Measurements from ENCODE around the gene CARM1. TPM values are rescaled to one million over a fixed set of nuclear protein-coding genes. Genes with fewer than 3 reads are reported as not detected.

The CARM1 gene
- total and polyA plus RNA-seq, 2 donors: 19.1 to 55.7 TPM

DNA sequence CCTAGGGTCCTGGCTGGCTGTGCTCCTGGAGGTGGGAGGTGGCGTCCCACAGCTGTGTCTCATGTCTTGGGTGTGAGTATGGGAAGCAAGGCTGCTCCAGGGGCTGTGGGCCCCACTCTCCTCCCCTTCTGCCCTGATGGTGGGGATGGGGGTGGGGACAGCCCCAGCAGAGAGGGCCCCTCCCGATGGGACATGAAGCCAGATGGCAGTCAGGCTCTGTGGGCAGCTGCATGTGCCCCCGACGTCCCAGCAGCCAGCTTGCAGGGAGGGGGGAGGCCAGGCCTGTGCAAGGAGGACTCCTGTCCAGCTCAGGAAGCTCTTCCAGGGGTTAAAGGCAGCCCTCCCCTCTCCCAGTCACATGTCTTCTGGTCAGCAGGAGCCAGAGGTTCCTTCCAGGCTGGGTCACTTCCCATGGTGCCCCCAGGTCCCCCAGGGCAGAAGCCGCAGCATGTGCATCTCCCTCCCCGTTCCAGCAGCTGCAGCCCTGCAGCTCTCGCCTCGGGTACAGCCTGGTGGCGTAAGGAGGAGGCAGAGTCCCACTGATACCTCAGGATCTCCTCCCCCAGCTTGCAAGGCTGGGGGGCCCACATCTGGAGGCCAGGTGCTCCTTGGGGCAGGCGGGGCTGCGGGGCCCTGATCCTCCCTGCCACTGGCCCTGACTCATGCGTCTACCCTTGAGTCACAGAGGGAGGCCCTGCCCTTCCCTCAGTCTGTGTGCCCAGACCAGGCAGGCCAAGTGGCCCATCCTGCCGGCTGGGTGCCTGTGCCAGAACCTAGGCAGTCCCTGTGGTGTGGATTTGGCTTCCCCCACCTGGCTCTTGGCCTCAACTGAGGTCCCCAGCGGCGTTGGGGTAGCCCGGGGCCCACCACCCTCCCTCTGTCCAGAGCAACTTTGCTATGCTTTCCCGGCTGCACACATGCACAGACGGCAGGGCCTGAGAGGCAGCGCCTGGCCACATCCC is 44.1 kb downstream of the CARM1 start:
- WGBS: 81% methylated on average over 19 of the region's 19 CpGs
- no peak for DNase-seq (ENCODE audit: extremely low spot score)
- H3K4me1 ChIP-seq (ENCODE audit: insufficient read depth): no peaks in the 10 kb centered on the region
- peaks cover 3% of the 10 kb centered on the region for H3K36me3 ChIP-seq (ENCODE audit: insufficient read depth)
- no peak overlapping the region for H3K27ac ChIP-seq (ENCODE audit: low read depth)
- H3K4me3 ChIP-seq (ENCODE audit: low read depth, low read length): no peak overlapping the region

DNA sequence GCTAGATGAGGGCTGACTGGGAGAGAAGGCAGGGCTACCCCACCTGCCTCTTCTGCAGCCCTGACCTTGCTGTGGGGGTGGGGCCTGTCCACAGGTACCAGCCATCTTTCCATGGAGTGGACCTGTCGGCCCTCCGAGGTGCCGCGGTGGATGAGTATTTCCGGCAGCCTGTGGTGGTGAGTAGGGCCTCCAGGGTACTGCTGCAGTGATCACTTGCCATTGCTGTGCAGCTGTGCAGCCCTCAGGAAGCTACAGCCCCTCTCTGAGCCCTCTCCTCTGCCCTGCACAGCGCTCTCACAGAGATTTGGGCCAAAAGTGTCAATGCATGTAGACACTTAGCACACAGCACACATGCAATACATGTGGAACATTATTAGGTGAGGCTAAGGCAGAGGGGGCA is 45.2 kb downstream of the CARM1 start:
- 95% methylated on average over 6 of the region's 6 CpGs for WGBS
- Histone ChIP-seq H3K4me1 (ENCODE audit: insufficient read depth) (no peaks in the 10 kb centered on the region), H3K36me3 (ENCODE audit: insufficient read depth) (peaks cover 3% of the 10 kb centered on the region), H3K4me3 (ENCODE audit: low read depth, low read length) (no peak overlapping the region), H3K27ac (ENCODE audit: low read depth) (no peak overlapping the region)
- no peak for DNase-seq (ENCODE audit: extremely low spot score)

DNA sequence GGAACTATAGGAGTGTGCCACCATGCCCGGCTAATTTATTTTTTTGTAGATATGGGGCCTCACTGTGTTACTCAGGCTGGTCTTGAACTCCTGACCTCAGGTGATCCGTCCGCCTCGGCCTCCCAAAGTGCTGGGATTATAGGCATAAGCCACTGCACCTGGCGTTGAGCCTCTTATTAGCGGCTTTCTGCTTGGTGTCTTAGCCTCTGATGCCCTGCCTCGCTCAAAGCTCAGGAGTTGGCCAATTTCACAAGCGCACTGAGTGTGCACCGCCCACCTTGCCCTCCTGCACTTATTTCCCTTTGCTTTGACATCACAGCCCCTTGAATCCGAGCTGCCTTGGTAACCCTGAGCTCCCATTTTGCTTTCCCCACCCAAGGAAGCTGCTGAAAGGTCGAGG is 47.0 kb downstream of the CARM1 start:
- Histone ChIP-seq H3K4me3 (ENCODE audit: low read depth, low read length) (no peak overlapping the region), H3K36me3 (ENCODE audit: insufficient read depth) (peaks cover 6% of the 10 kb centered on the region), H3K4me1 (ENCODE audit: insufficient read depth) (no peaks in the 10 kb centered on the region), H3K27ac (ENCODE audit: low read depth) (no peak overlapping the region)
- 90% methylated on average over 11 of the region's 11 CpGs for WGBS
- DNase-seq (ENCODE audit: extremely low spot score): no peak

DNA sequence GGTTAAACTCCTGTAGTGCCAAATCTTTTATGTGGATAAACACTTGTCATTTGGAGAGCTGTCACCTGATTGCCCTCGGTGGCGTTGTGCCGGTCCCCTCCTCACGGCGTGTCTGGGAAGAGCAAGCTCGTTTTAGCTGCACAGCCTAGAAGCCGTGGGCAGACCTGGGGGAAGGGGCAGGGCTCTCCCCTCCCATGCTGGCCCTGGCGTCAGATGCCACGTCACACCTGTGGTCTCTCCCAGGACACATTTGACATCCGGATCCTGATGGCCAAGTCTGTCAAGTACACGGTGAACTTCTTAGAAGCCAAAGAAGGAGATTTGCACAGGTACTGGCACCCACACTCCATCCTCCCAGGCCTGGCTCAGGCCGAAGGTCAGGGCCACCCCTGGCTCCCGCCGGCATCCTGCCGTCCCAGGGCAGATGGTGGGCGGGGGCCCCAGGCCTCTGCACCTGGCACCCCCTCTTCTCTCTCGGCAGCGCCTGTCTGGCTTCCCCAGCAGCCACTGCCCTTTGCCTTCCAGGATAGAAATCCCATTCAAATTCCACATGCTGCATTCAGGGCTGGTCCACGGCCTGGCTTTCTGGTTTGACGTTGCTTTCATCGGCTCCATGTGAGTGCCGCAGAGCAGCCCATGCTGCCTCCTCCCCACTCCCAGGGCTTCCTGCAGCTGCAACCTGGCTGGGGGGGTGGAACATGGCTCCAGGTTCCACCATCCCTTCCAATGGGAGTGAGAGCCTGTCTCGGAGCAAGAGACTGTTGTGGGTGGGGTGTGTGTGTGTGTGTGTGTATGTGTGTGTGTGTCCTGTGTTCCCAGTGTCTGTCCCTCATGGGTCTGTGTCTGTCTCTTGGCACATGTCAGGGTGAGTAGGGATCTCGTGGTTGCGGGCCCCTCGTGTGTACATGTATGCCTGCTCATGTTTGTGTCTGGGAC is 48.3 kb downstream of the CARM1 start:
- H3K4me3 ChIP-seq (ENCODE audit: low read depth, low read length): no peak overlapping the region
- 79% methylated on average over 26 of the region's 26 CpGs for WGBS
- H3K27ac ChIP-seq (ENCODE audit: low read depth): no peak overlapping the region
- DNase-seq (ENCODE audit: extremely low spot score): no peak
- peaks cover 6% of the 10 kb centered on the region for H3K36me3 ChIP-seq (ENCODE audit: insufficient read depth)
- H3K4me1 ChIP-seq (ENCODE audit: insufficient read depth): no peaks in the 10 kb centered on the region

DNA sequence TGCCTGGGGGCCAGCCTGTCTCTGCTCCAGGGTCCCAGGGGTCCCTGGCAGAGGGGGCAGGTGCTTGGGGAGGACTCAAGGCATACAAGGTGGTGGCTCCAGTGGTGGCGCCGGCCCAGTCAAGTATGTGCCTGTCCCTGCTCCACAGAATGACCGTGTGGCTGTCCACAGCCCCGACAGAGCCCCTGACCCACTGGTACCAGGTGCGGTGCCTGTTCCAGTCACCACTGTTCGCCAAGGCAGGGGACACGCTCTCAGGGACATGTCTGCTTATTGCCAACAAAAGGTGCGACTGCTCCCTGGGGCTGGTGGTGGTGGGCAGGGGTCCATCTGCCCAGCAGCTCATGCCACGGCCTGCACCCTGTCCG is 48.9 kb downstream of the CARM1 start:
- no peak for DNase-seq (ENCODE audit: extremely low spot score)
- no peak overlapping the region for H3K27ac ChIP-seq (ENCODE audit: low read depth)
- 89% methylated on average over 10 of the region's 10 CpGs for WGBS
- peaks cover 6% of the 10 kb centered on the region for H3K36me3 ChIP-seq (ENCODE audit: insufficient read depth)
- H3K4me3 ChIP-seq (ENCODE audit: low read depth, low read length): no peak overlapping the region
- H3K4me1 ChIP-seq (ENCODE audit: insufficient read depth): no peaks in the 10 kb centered on the region

DNA sequence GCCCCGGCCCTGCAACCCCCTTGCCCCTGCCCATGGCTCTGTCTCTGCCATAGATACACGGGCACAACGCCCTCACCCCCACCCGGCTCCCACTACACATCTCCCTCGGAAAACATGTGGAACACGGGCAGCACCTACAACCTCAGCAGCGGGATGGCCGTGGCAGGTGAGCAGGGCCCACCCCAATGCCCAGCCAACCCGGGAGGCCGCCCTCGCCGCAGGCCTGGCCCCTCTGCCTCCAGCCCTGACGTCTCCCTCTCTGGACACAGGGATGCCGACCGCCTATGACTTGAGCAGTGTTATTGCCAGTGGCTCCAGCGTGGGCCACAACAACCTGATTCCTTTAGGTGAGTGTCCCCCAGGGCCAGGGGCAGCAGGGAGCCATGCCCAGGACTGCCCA is 49.4 kb downstream of the CARM1 start:
- WGBS: 84% methylated on average over 16 of the region's 16 CpGs
- Histone ChIP-seq H3K4me1 (ENCODE audit: insufficient read depth) (no peaks in the 10 kb centered on the region), H3K4me3 (ENCODE audit: low read depth, low read length) (no peak overlapping the region), H3K36me3 (ENCODE audit: insufficient read depth) (peaks cover 6% of the 10 kb centered on the region), H3K27ac (ENCODE audit: low read depth) (no peak overlapping the region)
- no peak for DNase-seq (ENCODE audit: extremely low spot score)

GRCh38 chr19:10921199-10921909 is 50.0 kb downstream of the CARM1 start:
- 84% methylated on average over 43 of the region's 43 CpGs for WGBS
- no peak overlapping the region for H3K4me3 ChIP-seq (ENCODE audit: low read depth, low read length)
- DNase-seq (ENCODE audit: extremely low spot score): no peak
- no peak overlapping the region for H3K27ac ChIP-seq (ENCODE audit: low read depth)
- H3K36me3 ChIP-seq (ENCODE audit: insufficient read depth): peaks cover 6% of the 10 kb centered on the region
- H3K4me1 ChIP-seq (ENCODE audit: insufficient read depth): no peaks in the 10 kb centered on the region

DNA sequence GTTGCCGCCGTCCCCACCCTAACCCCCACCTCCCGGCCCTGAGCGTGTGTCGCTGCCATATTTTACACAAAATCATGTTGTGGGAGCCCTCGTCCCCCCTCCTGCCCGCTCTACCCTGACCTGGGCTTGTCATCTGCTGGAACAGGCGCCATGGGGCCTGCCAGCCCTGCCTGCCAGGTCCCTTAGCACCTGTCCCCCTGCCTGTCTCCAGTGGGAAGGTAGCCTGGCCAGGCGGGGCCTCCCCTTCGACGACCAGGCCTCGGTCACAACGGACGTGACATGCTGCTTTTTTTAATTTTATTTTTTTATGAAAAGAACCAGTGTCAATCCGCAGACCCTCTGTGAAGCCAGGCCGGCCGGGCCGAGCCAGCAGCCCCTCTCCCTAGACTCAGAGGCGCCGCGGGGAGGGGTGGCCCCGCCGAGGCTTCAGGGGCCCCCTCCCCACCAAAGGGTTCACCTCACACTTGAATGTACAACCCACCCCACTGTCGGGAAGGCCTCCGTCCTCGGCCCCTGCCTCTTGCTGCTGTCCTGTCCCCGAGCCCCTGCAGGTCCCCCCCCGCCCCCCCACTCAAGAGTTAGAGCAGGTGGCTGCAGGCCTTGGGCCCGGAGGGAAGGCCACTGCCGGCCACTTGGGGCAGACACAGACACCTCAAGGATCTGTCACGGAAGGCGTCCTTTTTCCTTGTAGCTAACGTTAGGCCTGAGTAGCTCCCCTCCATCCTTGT is 50.7 kb downstream of the CARM1 start:
- Histone ChIP-seq H3K27ac (ENCODE audit: low read depth) (no peak overlapping the region), H3K36me3 (ENCODE audit: insufficient read depth) (peaks cover 6% of the 10 kb centered on the region), H3K4me3 (ENCODE audit: low read depth, low read length) (no peak overlapping the region), H3K4me1 (ENCODE audit: insufficient read depth) (no peaks in the 10 kb centered on the region)
- no peak for DNase-seq (ENCODE audit: extremely low spot score)
- 70% methylated on average over 33 of the region's 33 CpGs for WGBS

GRCh38 chr19:10922638-10923014 is 51.3 kb downstream of the CARM1 start:
- WGBS: 81% methylated on average over 13 of the region's 13 CpGs
- DNase-seq (ENCODE audit: extremely low spot score): no peak

DNA sequence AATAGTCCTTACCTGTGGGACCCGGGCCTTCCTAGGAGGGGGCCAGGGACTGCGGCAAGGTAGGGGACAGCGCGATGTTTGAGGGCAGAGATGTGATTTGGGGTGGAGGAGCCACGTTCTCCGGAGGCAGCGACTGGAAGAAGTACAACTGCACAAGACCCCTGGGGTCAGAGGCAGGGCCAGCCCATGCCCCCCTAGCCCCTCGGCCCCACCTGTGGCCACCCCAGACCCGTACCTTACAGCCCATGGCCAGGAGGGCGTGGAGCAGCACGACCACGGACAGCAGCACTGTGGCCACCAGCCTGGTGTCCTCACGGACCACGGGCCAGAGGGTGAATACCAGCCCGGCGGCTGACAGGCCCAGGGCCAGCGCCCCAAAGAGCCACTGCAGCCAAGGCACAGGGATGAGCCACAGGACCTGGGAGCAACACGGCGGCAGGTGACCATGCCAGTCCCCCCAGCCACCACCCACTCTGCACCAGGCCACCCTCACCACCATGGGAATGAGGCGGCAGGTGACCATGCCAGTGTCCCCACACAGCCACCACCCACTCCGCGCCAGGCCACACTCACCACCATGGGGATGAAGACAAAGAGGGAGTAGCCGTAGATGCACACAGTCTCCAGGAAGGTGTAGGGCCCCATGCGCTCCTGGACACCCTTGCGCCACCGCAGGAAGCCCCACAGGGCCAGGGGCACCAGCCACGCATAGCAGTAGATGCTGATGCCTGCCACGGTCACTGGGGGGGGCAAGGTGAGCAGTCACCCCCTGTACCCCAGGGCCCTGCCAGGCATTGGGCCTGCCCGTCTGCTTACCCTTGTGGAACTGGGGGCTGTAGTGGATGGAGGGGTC is 52.1 kb downstream of the CARM1 start:
- Histone ChIP-seq H3K36me3 (ENCODE audit: insufficient read depth) (peaks cover 5% of the 10 kb centered on the region), H3K4me3 (ENCODE audit: low read depth, low read length) (no peak overlapping the region), H3K4me1 (ENCODE audit: insufficient read depth) (no peaks in the 10 kb centered on the region)

More at GRCh38 chr19:10922638-10923014, 51.3 kb downstream of the CARM1 start:
- Histone ChIP-seq H3K4me1 (ENCODE audit: insufficient read depth) (no peaks in the 10 kb centered on the region), H3K36me3 (ENCODE audit: insufficient read depth) (peaks cover 6% of the 10 kb centered on the region), H3K4me3 (ENCODE audit: low read depth, low read length) (no peak overlapping the region), H3K27ac (ENCODE audit: low read depth) (no peak overlapping the region)

DNA sequence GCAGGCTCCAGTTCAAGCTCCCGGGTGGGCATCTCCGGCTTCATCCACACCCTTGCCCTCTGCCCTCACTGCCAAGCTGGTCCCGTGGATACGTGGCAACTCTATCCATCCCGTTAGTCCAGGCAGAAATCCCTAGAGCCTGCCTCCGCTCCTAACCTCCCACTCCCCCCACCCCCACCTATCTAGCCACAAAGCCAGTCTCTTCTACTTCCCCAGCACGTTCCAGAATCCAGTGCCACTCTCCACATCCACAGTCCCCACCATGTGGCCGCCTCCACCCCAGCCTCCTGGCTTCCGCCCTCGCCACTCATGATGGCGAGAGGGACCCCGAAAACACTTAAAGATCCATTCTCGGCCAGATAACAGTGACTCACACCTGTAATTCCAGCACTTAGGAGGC is 53.2 kb downstream of the CARM1 start:
- H3K36me3 ChIP-seq (ENCODE audit: insufficient read depth): peaks cover 3% of the 10 kb centered on the region
- H3K4me3 ChIP-seq (ENCODE audit: low read depth, low read length): no peak overlapping the region
- DNase-seq (ENCODE audit: extremely low spot score): no peak
- no peaks in the 10 kb centered on the region for H3K4me1 ChIP-seq (ENCODE audit: insufficient read depth)
- H3K27ac ChIP-seq (ENCODE audit: low read depth): no peak overlapping the region
- WGBS: 86% methylated on average over 13 of the region's 13 CpGs

More for the DNA sequence above, 52.1 kb downstream of the CARM1 start:
- no peak for DNase-seq (ENCODE audit: extremely low spot score)
- 89% methylated on average over 29 of the region's 29 CpGs for WGBS
- no peak overlapping the region for H3K27ac ChIP-seq (ENCODE audit: low read depth)

All from urinary bladder (tissue), 4 donors.